Measurements from ENCODE around the gene PRSS53.

DNA sequence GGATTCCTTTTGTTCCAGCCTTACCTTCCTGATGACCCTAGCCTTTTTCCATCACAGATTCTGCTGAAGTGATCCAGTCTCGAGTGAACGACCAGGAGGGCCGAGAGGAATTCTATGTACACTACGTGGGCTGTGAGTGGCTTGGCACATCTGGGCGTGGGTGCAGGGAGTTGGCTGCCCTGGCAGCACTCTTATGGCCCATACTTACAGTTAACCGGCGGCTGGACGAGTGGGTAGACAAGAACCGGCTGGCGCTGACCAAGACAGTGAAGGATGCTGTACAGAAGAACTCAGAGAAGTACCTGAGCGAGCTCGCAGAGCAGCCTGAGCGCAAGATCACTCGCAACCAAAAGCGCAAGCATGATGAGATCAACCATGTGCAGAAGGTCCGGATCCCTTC lies 31.4 kb upstream of the PRSS53 start:
- TF ChIP-seq CTCF (IDR thresholded peaks at IDR 0.05) = no peak
- TF ChIP-seq POLR2A (IDR thresholded peaks at IDR 0.05) = no peak

Measured in heart left ventricle (tissue), 13 donors.